HFFc6 (cell line): ENCODE results near the gene PNP. TPM values are rescaled to one million over a fixed set of nuclear protein-coding genes. Genes with fewer than 3 reads are reported as not detected.
A peak's percentile ranks its signal among the peaks of the same experiment; 100 is the strongest.

Experiments
- DNase-seq: peaks from one replicate; pipeline ENCODE4 v3.0.0-alpha.2; 2018
- H3K27ac Mint-ChIP-seq: 2 replicates; pipeline ENCODE4 v1.8.0; 2020; ENCODE audit warnings: mild to moderate bottlenecking, mixed read lengths
- H3K27me3 Mint-ChIP-seq: 2 replicates; pipeline ENCODE4 v1.8.0; 2021; ENCODE audit warnings: mild to moderate bottlenecking, moderate library complexity, mixed read lengths; ENCODE audit not compliant: insufficient read depth
- H3K36me3 Mint-ChIP-seq: 2 replicates; pipeline ENCODE4 v1.8.0; 2021; ENCODE audit warnings: low read depth, mixed read lengths
- H3K4me1 Mint-ChIP-seq: 2 replicates; pipeline ENCODE4 v1.8.0; 2020; ENCODE audit warnings: low read depth, mixed read lengths
- H3K4me3 Mint-ChIP-seq: 2 replicates; pipeline ENCODE4 v1.8.0; 2020; ENCODE audit warnings: mild to moderate bottlenecking, moderate library complexity, mixed read lengths
- H3K9me3 Mint-ChIP-seq: 2 replicates; pipeline ENCODE4 v1.8.0; 2020; ENCODE audit warnings: mild to moderate bottlenecking, mixed read lengths
- total RNA-seq, 6 experiments: library from RNA; stranded (reverse); fragmentation: NEBNext Ultra II Directional; extraction: Animal tissue kit (Norgen Biotek cat#: 25700); gene quantifications; 2 replicates in 1 of 6; 3 replicates in 5 of 6; pipeline ENCODE4 v1.2.3, GENCODE V29; 2021
- TF ChIP-seq, protein P1 (sequence below): fragments of 200-600 bp; sonication (generic); IDR thresholded peaks from 2 replicates; pipeline ENCODE4 v1.5.0; 2021; ENCODE audit warnings: antibody characterized with exemption, mild to moderate bottlenecking

Gene PNP
- total RNA-seq, 6 experiments from 2014 or later = 19.8 to 32.3 (median 25.7) TPM

DNA sequence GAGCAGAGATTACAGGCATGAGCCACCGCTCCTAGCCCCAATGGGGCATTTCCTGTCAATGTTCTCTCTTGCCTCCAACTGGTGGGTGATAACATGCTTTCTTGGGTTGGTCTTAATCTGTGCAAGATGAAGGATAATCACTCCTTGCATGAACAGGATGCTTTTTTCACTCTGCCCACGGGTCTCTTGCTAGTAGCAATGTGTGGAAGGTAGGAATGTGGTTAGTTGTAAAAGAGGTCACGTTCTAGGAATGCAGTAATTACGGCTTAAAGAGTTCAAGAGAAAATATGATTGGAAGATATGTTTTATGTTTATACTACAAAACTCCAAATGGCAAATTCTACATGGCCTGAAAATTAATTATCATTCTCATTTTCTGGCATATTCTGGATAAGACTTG is 46.6 kb downstream of the PNP start:
- peak; percentile 43 for DNase-seq
- peaks cover 45% of the 10 kb centered on the region for H3K4me1 Mint-ChIP-seq
- no peaks in the 10 kb centered on the region for H3K9me3 Mint-ChIP-seq
- peak overlapping the region; percentile 79 for H3K27ac Mint-ChIP-seq
- H3K36me3 Mint-ChIP-seq = no peaks in the 10 kb centered on the region
- TF ChIP-seq, protein P1, sequence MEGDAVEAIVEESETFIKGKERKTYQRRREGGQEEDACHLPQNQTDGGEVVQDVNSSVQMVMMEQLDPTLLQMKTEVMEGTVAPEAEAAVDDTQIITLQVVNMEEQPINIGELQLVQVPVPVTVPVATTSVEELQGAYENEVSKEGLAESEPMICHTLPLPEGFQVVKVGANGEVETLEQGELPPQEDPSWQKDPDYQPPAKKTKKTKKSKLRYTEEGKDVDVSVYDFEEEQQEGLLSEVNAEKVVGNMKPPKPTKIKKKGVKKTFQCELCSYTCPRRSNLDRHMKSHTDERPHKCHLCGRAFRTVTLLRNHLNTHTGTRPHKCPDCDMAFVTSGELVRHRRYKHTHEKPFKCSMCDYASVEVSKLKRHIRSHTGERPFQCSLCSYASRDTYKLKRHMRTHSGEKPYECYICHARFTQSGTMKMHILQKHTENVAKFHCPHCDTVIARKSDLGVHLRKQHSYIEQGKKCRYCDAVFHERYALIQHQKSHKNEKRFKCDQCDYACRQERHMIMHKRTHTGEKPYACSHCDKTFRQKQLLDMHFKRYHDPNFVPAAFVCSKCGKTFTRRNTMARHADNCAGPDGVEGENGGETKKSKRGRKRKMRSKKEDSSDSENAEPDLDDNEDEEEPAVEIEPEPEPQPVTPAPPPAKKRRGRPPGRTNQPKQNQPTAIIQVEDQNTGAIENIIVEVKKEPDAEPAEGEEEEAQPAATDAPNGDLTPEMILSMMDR = no peak
- peaks cover 3% of the 10 kb centered on the region for H3K27me3 Mint-ChIP-seq
- 0 out of 2 replicates have a peak overlapping the region, but pooled peaks have one; percentile 1 for H3K4me3 Mint-ChIP-seq

DNA sequence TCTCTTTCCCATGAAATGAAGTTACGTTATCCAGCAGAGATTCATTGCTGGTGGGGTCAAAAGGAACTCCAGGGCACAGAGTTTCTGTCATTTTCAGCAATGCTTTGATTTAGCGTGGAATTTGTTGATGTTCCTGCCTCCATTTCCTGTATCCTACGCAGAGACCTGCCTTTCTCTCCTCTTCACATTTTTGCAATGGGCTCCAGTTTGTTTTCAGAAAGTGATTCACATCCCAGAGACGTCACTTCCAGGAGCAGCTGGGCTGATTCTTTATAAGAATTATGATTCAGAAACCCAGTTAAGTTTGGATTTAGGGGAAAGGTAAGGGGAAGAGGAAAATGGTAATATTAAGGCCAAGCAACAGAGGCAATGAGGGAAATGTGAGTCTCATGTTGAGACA is 47.7 kb downstream of the PNP start:
- no peaks in the 10 kb centered on the region for H3K9me3 Mint-ChIP-seq
- H3K36me3 Mint-ChIP-seq = no peaks in the 10 kb centered on the region
- peaks cover 34% of the 10 kb centered on the region for H3K4me1 Mint-ChIP-seq
- H3K27ac Mint-ChIP-seq = peak overlapping the region; percentile 79
- TF ChIP-seq, protein P1 = no peak
- H3K27me3 Mint-ChIP-seq = no peaks in the 10 kb centered on the region
- peak overlapping the region; percentile 63 for H3K4me3 Mint-ChIP-seq
- peak; percentile 34 for DNase-seq

GRCh38 chr14:20522332-20522731 is 53.1 kb downstream of the PNP start:
- TF ChIP-seq, protein P1 = no peak
- no peaks in the 10 kb centered on the region for H3K36me3 Mint-ChIP-seq
- no peak overlapping the region for H3K4me3 Mint-ChIP-seq
- no peak overlapping the region for H3K27ac Mint-ChIP-seq
- DNase-seq = no peak
- peaks cover 4% of the 10 kb centered on the region for H3K4me1 Mint-ChIP-seq
- H3K27me3 Mint-ChIP-seq = peaks cover 6% of the 10 kb centered on the region
- H3K9me3 Mint-ChIP-seq = no peaks in the 10 kb centered on the region

- Mint-ChIP-seq H3K36me3 (no peaks in the 10 kb centered on the region), H3K27ac (no peak overlapping the region), H3K9me3 (no peaks in the 10 kb centered on the region), H3K4me3 (no peak overlapping the region), H3K4me1 (no peaks in the 10 kb centered on the region), H3K27me3 (peaks cover 18% of the 10 kb centered on the region)
- TF ChIP-seq, protein P1 = no peak
- DNase-seq = no peak
Measured at GRCh38 chr14:20524027-20524426, 54.8 kb downstream of the PNP start.

Other genes with a start within 250 kb of the PNP start
- not detected for gene OR11H6, start 245.7 kb upstream of the PNP start, total RNA-seq
- not detected for gene OR11H7, start 240.4 kb upstream of the PNP start, total RNA-seq
- not detected for gene OR11H4, start 230.1 kb upstream of the PNP start, total RNA-seq
- 10 to 100 TPM; 21.3 to 27.1 (median 23.3) TPM for gene TTC5, start 163.5 kb upstream of the PNP start, total RNA-seq
- gene CCNB1IP1, start 136.1 kb upstream of the PNP start, total RNA-seq = 10 to 100 TPM; 17.6 to 24.0 (median 20.3) TPM
- gene PARP2, start 125.8 kb upstream of the PNP start, total RNA-seq = 10 to 100 TPM; 15.7 to 22.9 (median 22.0) TPM
- gene TEP1, start 55.9 kb upstream of the PNP start, total RNA-seq = 10 to 100 TPM; 11.6 to 16.1 (median 13.7) TPM
- gene KLHL33, start 33.2 kb upstream of the PNP start, total RNA-seq = under 1 TPM in 1 of 6 experiments, not detected in 5; 0.05 TPM
- 10 to 100 TPM; 26.4 to 33.8 (median 30.7) TPM for gene OSGEP, start 14.6 kb upstream of the PNP start, total RNA-seq
- 100 to 1,000 TPM; 161 to 189 (median 184) TPM for gene APEX1, start 14.2 kb upstream of the PNP start, total RNA-seq
- 10 to 100 TPM; 17.0 to 20.3 (median 19.2) TPM for gene PIP4P1, start 8.0 kb upstream of the PNP start, total RNA-seq
- gene RNASE10, start 36.1 kb downstream of the PNP start, total RNA-seq = under 1 TPM in 2 of 6 experiments, not detected in 4; 0.14 to 0.17 TPM
- not detected for gene RNASE9, start 91.6 kb downstream of the PNP start, total RNA-seq
- not detected for gene RNASE11, start 118.6 kb downstream of the PNP start, total RNA-seq
- gene RNASE12, start 122.0 kb downstream of the PNP start, total RNA-seq = not detected
- not detected for gene OR6S1, start 172.3 kb downstream of the PNP start, total RNA-seq
- 1 to 10 TPM; 2.8 to 6.9 (median 5.3) TPM for gene RNASE4, start 215.2 kb downstream of the PNP start, total RNA-seq
- gene ANG, start 219.4 kb downstream of the PNP start, total RNA-seq = 1 to 10 TPM; 2.4 to 4.0 (median 3.2) TPM